HFF-Myc (cell line): ENCODE data around the gene ANKRD66.

Experiments
- DNase-seq: peaks from one replicate; pipeline ENCODE4 v3.0.0-alpha.2; 2011; ENCODE audit warnings: low read depth; ENCODE audit errors: extremely low read depth
- H3K4me3 ChIP-seq: replicated peaks from 2 replicates; pipeline ENCODE4 v1.5.1; 2011; ENCODE audit warnings: low read depth, mild to moderate bottlenecking, control low read depth, low read length
- CTCF ChIP-seq: IDR thresholded peaks from 2 replicates; pipeline ENCODE4 v1.5.1; 2012; ENCODE audit warnings: mild to moderate bottlenecking, low read depth, low read length, control low read depth; ENCODE audit errors: missing control alignments

The ANKRD66 gene

GRCh38 chr6:46720401-46720800, 26.3 kb upstream of the ANKRD66 start:
- no peak overlapping the region for H3K4me3 ChIP-seq
- DNase-seq, result no peak
- TF ChIP-seq CTCF, result no peak

GRCh38 chr6:46729787-46730326, 16.9 kb upstream of the ANKRD66 start:
- TF ChIP-seq CTCF, result no peak
- DNase-seq, result no peak
- H3K4me3 ChIP-seq, result no peak overlapping the region

DNA sequence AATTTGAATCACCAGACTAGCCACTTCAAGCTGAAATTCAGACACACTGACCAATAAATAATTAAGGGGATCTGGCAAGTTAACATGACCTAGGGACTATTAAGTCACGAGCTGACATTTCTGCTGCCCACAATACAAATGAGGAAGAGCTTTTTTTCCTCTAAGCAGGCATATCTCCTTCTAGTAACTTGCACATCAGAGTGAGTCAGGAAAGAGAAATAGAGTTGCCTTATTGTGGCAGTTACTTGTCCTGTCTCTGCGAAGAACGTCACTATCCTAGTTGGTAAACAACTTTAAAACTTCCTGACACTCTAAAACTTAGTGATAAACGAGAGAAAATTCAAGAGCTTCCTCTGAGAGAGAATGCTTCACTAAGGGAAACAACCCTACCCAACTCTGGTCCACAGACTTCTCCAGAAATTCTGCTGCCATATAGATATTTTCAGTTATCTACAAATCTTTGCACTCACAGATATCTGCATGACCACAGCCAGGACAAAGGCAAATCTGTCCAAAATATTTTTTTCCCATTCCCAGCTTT, 15.7 kb upstream of the ANKRD66 start:
- no peak for DNase-seq
- no peak for TF ChIP-seq CTCF

DNA sequence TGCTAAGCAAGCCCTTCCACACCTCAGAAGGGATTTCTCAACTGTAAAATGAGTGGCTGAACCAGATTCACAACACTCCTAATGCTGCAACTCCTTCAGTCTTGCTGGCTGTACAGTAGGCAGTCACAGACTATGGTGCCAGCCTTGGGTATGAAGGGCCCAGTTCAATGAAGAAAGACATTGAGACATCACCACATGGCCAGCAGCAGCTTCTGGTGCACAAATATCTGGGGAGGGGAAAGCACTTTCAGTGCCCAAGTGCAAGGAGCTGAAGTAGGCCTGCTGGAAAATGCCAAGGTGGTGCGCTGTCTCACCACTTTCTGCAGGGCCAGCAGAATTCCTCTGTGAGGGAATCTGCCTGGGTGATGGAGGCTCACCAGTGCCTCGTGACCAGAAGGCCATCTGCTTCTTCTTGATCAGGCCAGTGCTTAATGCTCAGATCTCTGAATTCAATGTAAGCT, 13.4 kb upstream of the ANKRD66 start:
- DNase-seq, result no peak

More for the DNA sequence above, 15.7 kb upstream of the ANKRD66 start:
- no peak overlapping the region for H3K4me3 ChIP-seq

GRCh38 chr6:46734867-46735719, 11.6 kb upstream of the ANKRD66 start, which contains the start of gene PLA2G7:
Gene PLA2G7, minus strand, starts transcription at chr6:46735375. Its CDS starts 12,484 bp downstream, at chr6:46722891.
- no peak for DNase-seq
- H3K4me3 ChIP-seq, result 0 out of 2 replicates have a peak within 1 kb of the TSS, but pooled peaks have one; percentile 5
- no peak for TF ChIP-seq CTCF

More for the DNA sequence above, 13.4 kb upstream of the ANKRD66 start:
- TF ChIP-seq CTCF, result no peak
- H3K4me3 ChIP-seq, result no peak overlapping the region

DNA sequence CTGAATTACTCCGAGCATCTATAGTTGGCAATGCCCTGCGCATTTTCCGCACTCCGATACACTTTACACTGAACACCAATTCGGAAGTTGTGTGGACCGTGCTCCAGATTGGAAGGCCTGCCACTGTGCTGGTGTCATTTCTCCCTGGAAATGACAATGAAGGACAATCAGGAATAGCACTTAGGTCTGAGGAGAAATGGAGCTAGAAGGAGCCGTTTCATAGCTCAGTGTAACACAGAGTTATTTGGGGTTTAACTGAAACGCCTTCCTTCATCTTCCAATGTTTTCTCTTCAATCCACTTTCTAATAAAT, 11.1 kb upstream of the ANKRD66 start:
- DNase-seq, result no peak
- no peak overlapping the region for H3K4me3 ChIP-seq
- no peak for TF ChIP-seq CTCF
